GM23338 (cell line): ENCODE results near the gene MAP4K4. TPM values are rescaled to one million over a fixed set of nuclear protein-coding genes. Genes with fewer than 3 reads are reported as not detected.

Experiments used
- ATAC-seq: fragments of 200-7000 bp; cut with Tn5 transposase; 3 replicates; pipeline ENCODE4 v1.9.1; 2020
- DNase-seq: peaks from one replicate; pipeline ENCODE4 v3.0.0-alpha.2; 2015; ENCODE audit warnings: low spot score
- H2AFZ ChIP-seq: fragments of 200-600 bp; sonication (generic); 2 replicates; pipeline ENCODE4 v1.8.0; 2016; ENCODE audit warnings: antibody characterized with exemption, mild to moderate bottlenecking, moderate library complexity
- H3F3A ChIP-seq: fragments of 200-600 bp; sonication (generic); replicated peaks from 2 replicates; pipeline ENCODE4 v1.8.0; 2017; ENCODE audit warnings: antibody characterized with exemption, mixed run types, low read depth
- H3K27ac ChIP-seq: fragments of 200-600 bp; sonication (generic); 2 replicates; pipeline ENCODE4 v1.6.1; 2016; ENCODE audit warnings: low read depth
- H3K27me3 ChIP-seq: fragments of 200-600 bp; sonication (generic); 2 replicates; pipeline ENCODE4 v1.8.0; 2016; ENCODE audit warnings: mild to moderate bottlenecking, mixed run types, moderate library complexity; ENCODE audit not compliant: insufficient read depth
- H3K36me3 ChIP-seq: fragments of 200-600 bp; sonication (generic); 2 replicates; pipeline ENCODE4 v1.8.0; 2016; ENCODE audit warnings: mild to moderate bottlenecking; ENCODE audit not compliant: insufficient read depth
- H3K4me1 ChIP-seq: fragments of 200-600 bp; sonication (generic); 2 replicates; pipeline ENCODE4 v1.8.0; 2016; ENCODE audit warnings: mild to moderate bottlenecking, moderate library complexity; ENCODE audit not compliant: insufficient read depth
- H3K4me2 ChIP-seq: fragments of 200-600 bp; sonication (generic); 2 replicates; pipeline ENCODE4 v1.7.1; 2017; ENCODE audit warnings: mixed run types
- H3K4me3 ChIP-seq: fragments of 200-600 bp; sonication (generic); 2 replicates; pipeline ENCODE4 v1.6.1; 2016; ENCODE audit warnings: mixed run types
- H3K79me2 ChIP-seq: fragments of 200-600 bp; sonication (generic); replicated peaks from 2 replicates; pipeline ENCODE4 v1.8.0; 2017; ENCODE audit warnings: mild to moderate bottlenecking; ENCODE audit not compliant: insufficient read depth
- H3K9me2 ChIP-seq: fragments of 200-600 bp; sonication (generic); 2 replicates; pipeline ENCODE4 v1.8.0; 2017; ENCODE audit not compliant: insufficient read depth
- H4K20me1 ChIP-seq: fragments of 200-600 bp; sonication (generic); replicated peaks from 2 replicates; pipeline ENCODE4 v1.8.0; 2017; ENCODE audit warnings: mild to moderate bottlenecking; ENCODE audit not compliant: insufficient read depth
- H3K27ac Mint-ChIP-seq: 2 replicates; pipeline ENCODE4 v1.8.0; 2020; ENCODE audit warnings: inconsistent platforms, mild to moderate bottlenecking, moderate library complexity, mixed read lengths
- H3K27me3 Mint-ChIP-seq: 3 replicates; pipeline ENCODE4 v1.8.0; 2022; ENCODE audit warnings: low read depth, mild to moderate bottlenecking, moderate library complexity, mixed read lengths, inconsistent platforms; ENCODE audit not compliant: insufficient read depth, poor library complexity
- H3K36me3 Mint-ChIP-seq: 3 replicates; pipeline ENCODE4 v1.8.0; 2021; ENCODE audit warnings: low read depth, mild to moderate bottlenecking, inconsistent platforms, moderate library complexity, mixed read lengths
- H3K4me1 Mint-ChIP-seq: 3 replicates; pipeline ENCODE4 v1.8.0; 2020; ENCODE audit warnings: mild to moderate bottlenecking, inconsistent platforms, mixed read lengths
- H3K4me3 Mint-ChIP-seq: 3 replicates; pipeline ENCODE4 v1.8.0; 2021; ENCODE audit warnings: moderate library complexity, mild to moderate bottlenecking, inconsistent platforms, mixed read lengths
- H3K9me3 Mint-ChIP-seq: 3 replicates; pipeline ENCODE4 v1.8.0; 2020; ENCODE audit warnings: moderate library complexity, mild to moderate bottlenecking, inconsistent platforms, mixed read lengths
- CTCF ChIP-seq, 2 experiments: fragments of 200-600 bp in 1 of 2; sonication (generic) in 1 of 2; conservative IDR thresholded peaks; 2 replicates each; pipeline versions ENCODE4 v1.5.1 to v1.6.1; 2016 to 2017; ENCODE audit warnings: antibody characterized with exemption in 2 of 2, low read depth in 2 of 2, mild to moderate bottlenecking in 2 of 2, moderate library complexity in 1 of 2
- EZH2 ChIP-seq: fragments of 200-600 bp; sonication (generic); IDR thresholded peaks from one replicate; pipeline ENCODE4 v1.8.0; 2017; ENCODE audit warnings: antibody characterized with exemption, mild to moderate bottlenecking, low read depth; ENCODE audit not compliant: unreplicated experiment
- EZH2phosphoT487 ChIP-seq: fragments of 200-600 bp; sonication (generic); IDR thresholded peaks from one replicate; pipeline ENCODE4 v1.8.1; 2018; ENCODE audit warnings: antibody characterized with exemption; ENCODE audit not compliant: unreplicated experiment
- JUNB ChIP-seq: IDR thresholded peaks from one replicate; pipeline ENCODE4 v1.6.1; 2016; ENCODE audit warnings: antibody characterized with exemption; ENCODE audit not compliant: unreplicated experiment
- NANOG ChIP-seq: IDR thresholded peaks from 2 replicates; pipeline ENCODE4 v1.6.1; 2016; ENCODE audit warnings: antibody characterized with exemption, borderline replicate concordance
- REST ChIP-seq: IDR thresholded peaks from one replicate; pipeline ENCODE4 v1.6.1; 2018; ENCODE audit warnings: antibody characterized with exemption; ENCODE audit not compliant: unreplicated experiment
- STAT1 ChIP-seq: IDR thresholded peaks from one replicate; pipeline ENCODE4 v1.6.1; 2016; ENCODE audit warnings: antibody characterized with exemption; ENCODE audit not compliant: unreplicated experiment
- ZNF331 ChIP-seq: fragments of 250-450 bp; sonication (Bioruptor Pico); IDR thresholded peaks from 2 replicates; pipeline ENCODE4 v1.5.0; 2020; ENCODE audit warnings: low read depth, mild to moderate bottlenecking, moderate library complexity
- ZNF462 ChIP-seq: fragments of 250-450 bp; sonication (Bioruptor Pico); IDR thresholded peaks from 2 replicates; pipeline ENCODE4 v1.5.0; 2020; ENCODE audit warnings: mild to moderate bottlenecking, moderate library complexity
- polyA plus RNA-seq: library from polyadenylated mRNA; unstranded; fragments of >200 nt; fragmentation: Nextera tagmentation; extraction: Ambion mirVana; gene quantifications from 2 replicates; pipeline ENCODE4 v1.2.1, GENCODE V29; 2016
- total RNA-seq: library from RNA; depleted of rRNA; stranded (reverse); fragments of >200 nt; shearing (Covaris generic); gene quantifications from 2 replicates; pipeline ENCODE4 v1.2.3, GENCODE V29; 2014

The MAP4K4 gene
- total and polyA plus RNA-seq, 2 experiments from 2014 or later, result 34.6 to 99.2 TPM

GRCh38 chr2:101833890-101834523 is 136.5 kb downstream of the MAP4K4 start (continued):
- TF ChIP-seq REST, result no peak
- TF ChIP-seq JUNB, result no peak
- no peak for TF ChIP-seq CTCF (conservative IDR thresholded peaks at IDR 0.05; ENCODE audit: low read depth in 2 of 2)

GRCh38 chr2:101837354-101837753 is 139.8 kb downstream of the MAP4K4 start:
- ATAC-seq (no peak), DNase-seq (no peak)
- Histone ChIP-seq H3K36me3 (peaks cover 23% of the 10 kb centered on the region), H3K27me3 (no peaks in the 10 kb centered on the region), H3K4me3 (no peak overlapping the region), H3K27ac (no peak overlapping the region), H3K4me2 (no peak overlapping the region), H4K20me1 (no peaks in the 10 kb centered on the region; the same call in 1 of the 2 replicates), H3K9me2 (no peaks in the 10 kb centered on the region), H3K79me2 (no peaks in the 10 kb centered on the region; the same call in none of the 2 replicates), H3K4me1 (0 out of 2 replicates have a peak, but pooled peaks cover 4% of the 10 kb centered on the region), H2AFZ (no peak overlapping the region), H3F3A (no peaks in the 10 kb centered on the region)
- H3K4me1 Mint-ChIP-seq, result peaks cover 5% of the 10 kb centered on the region
- H3K27ac Mint-ChIP-seq, result no peak overlapping the region
- H3K4me3 Mint-ChIP-seq, result no peak overlapping the region
- H3K27me3 Mint-ChIP-seq, result no peaks in the 10 kb centered on the region
- no peak for TF ChIP-seq ZNF462 (CRISPR knock-in tag)
- TF ChIP-seq STAT1, result no peak
- TF ChIP-seq NANOG, result no peak
- TF ChIP-seq REST, result no peak
- no peak for TF ChIP-seq ZNF331
- TF ChIP-seq EZH2phosphoT487, result no peak
- TF ChIP-seq EZH2, result no peak
- peaks cover 67% of the 10 kb centered on the region for H3K36me3 Mint-ChIP-seq
- no peaks in the 10 kb centered on the region for H3K9me3 Mint-ChIP-seq
